Osteoblast (primary cell): ENCODE results near the gene RBM26. TPM values are rescaled to one million over a fixed set of nuclear protein-coding genes. Genes with fewer than 3 reads are reported as not detected.
A peak's percentile ranks its signal among the peaks of the same experiment; 100 is the strongest.

ENCODE experiments used
- DNase-seq: peaks from one replicate; pipeline ENCODE4 v3.0.0; 2011; ENCODE audit warnings: low spot score, mixed read lengths; ENCODE audit not compliant: insufficient read length; ENCODE audit errors: missing footprints
- H2AFZ ChIP-seq: 2 replicates; pipeline ENCODE4 v1.6.0; 2011; ENCODE audit warnings: mild to moderate bottlenecking, low read length
- H3K27ac ChIP-seq: 2 replicates; pipeline ENCODE4 v1.5.1; 2011; ENCODE audit warnings: mild to moderate bottlenecking, low read depth, low read length, moderate library complexity
- H3K27me3 ChIP-seq: 2 replicates; pipeline ENCODE4 v1.6.0; 2012; ENCODE audit warnings: mild to moderate bottlenecking, control low read depth, inconsistent platforms, low read length, moderate library complexity; ENCODE audit not compliant: insufficient read depth
- H3K36me3 ChIP-seq: 2 replicates; pipeline ENCODE4 v1.5.1; 2011; ENCODE audit warnings: mild to moderate bottlenecking, low read length, control low read depth, moderate library complexity; ENCODE audit not compliant: insufficient read depth
- H3K4me1 ChIP-seq: 2 replicates; pipeline ENCODE4 v1.5.1; 2011; ENCODE audit warnings: mild to moderate bottlenecking, low read length, control low read depth, moderate library complexity; ENCODE audit not compliant: insufficient read depth
- H3K4me2 ChIP-seq: 2 replicates; pipeline ENCODE4 v1.6.0; 2011; ENCODE audit warnings: mild to moderate bottlenecking, low read length; ENCODE audit not compliant: insufficient read depth
- H3K4me3 ChIP-seq: fragments of 200-600 bp; sonication (generic); 3 replicates; pipeline ENCODE4 v1.5.1; 2012; ENCODE audit warnings: mild to moderate bottlenecking, low read length, inconsistent platforms; ENCODE audit not compliant: insufficient read depth
- H3K79me2 ChIP-seq: 2 replicates; pipeline ENCODE4 v1.6.0; 2012; ENCODE audit warnings: mild to moderate bottlenecking, low read length, control low read depth, inconsistent platforms; ENCODE audit not compliant: insufficient read depth
- H3K9me3 ChIP-seq: 2 replicates; pipeline ENCODE4 v1.5.1; 2011; ENCODE audit warnings: low read depth, low read length, control low read depth
- H4K20me1 ChIP-seq: 2 replicates; pipeline ENCODE4 v1.6.0; 2012; ENCODE audit warnings: mild to moderate bottlenecking, low read length, control low read depth; ENCODE audit not compliant: insufficient read depth
- total RNA-seq: library from RNA; depleted of rRNA; stranded (reverse); fragments of >200 nt; gene quantifications from 2 replicates; pipeline ENCODE4 v1.2.3, GENCODE V29; 2012
- TF ChIP-seq, protein P1 (sequence below): IDR thresholded peaks from 2 replicates; pipeline ENCODE4 v1.5.1; 2011; ENCODE audit warnings: mild to moderate bottlenecking, low read depth, low read length, moderate library complexity; ENCODE audit errors: extremely low read depth

RBM26 gene
- total RNA-seq, 1 donor, result 35.5 TPM

DNA sequence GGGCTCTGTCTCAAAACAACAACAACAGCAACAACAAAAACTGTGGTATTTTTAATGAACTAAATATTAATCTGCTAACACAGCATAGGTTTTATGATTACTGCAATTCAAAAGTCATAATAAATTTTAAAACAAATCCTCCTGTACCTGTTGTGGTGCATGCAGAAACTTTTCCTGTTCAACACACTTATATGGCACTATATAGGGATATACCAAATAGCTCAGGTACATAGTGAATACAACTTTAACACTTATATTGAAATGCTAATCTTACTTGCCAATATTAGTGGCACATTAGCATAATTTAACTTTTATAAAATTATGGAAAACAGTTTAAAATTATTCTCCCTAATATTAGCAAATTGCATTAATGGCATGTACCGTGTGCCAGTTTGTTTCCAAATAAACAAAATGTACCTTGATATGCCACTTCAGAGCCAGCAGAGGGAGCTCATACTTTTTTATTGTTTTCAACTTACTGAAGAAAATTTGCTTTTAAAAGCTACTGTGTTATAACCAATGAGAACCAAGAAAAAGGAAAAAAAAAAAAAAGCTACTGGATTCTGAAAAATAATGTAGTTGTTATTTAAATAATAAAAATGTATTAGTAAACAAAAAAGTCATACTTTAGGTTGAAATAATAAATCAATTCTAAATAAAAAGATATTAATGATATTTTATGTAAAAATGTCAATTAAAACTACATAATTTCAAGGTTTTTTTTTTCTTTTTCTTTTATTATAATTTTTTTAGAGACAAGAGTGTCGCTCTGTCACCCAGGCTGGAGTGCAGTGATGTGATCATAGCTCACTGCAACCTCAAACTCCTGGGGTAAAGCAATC is 18.0 kb upstream of the RBM26 start:
- no peak for DNase-seq
- no peak overlapping the region for H3K4me2 ChIP-seq
- H3K4me3 ChIP-seq, result no peak overlapping the region
- no peaks in the 10 kb centered on the region for H3K79me2 ChIP-seq
- no peaks in the 10 kb centered on the region for H3K9me3 ChIP-seq
- no peaks in the 10 kb centered on the region for H3K36me3 ChIP-seq
- no peak overlapping the region for H2AFZ ChIP-seq
- H3K27me3 ChIP-seq, result no peaks in the 10 kb centered on the region
- TF ChIP-seq, protein P1, sequence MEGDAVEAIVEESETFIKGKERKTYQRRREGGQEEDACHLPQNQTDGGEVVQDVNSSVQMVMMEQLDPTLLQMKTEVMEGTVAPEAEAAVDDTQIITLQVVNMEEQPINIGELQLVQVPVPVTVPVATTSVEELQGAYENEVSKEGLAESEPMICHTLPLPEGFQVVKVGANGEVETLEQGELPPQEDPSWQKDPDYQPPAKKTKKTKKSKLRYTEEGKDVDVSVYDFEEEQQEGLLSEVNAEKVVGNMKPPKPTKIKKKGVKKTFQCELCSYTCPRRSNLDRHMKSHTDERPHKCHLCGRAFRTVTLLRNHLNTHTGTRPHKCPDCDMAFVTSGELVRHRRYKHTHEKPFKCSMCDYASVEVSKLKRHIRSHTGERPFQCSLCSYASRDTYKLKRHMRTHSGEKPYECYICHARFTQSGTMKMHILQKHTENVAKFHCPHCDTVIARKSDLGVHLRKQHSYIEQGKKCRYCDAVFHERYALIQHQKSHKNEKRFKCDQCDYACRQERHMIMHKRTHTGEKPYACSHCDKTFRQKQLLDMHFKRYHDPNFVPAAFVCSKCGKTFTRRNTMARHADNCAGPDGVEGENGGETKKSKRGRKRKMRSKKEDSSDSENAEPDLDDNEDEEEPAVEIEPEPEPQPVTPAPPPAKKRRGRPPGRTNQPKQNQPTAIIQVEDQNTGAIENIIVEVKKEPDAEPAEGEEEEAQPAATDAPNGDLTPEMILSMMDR, result peak; percentile 66
- no peaks in the 10 kb centered on the region for H3K4me1 ChIP-seq
- no peaks in the 10 kb centered on the region for H4K20me1 ChIP-seq
- H3K27ac ChIP-seq, result no peak overlapping the region

DNA sequence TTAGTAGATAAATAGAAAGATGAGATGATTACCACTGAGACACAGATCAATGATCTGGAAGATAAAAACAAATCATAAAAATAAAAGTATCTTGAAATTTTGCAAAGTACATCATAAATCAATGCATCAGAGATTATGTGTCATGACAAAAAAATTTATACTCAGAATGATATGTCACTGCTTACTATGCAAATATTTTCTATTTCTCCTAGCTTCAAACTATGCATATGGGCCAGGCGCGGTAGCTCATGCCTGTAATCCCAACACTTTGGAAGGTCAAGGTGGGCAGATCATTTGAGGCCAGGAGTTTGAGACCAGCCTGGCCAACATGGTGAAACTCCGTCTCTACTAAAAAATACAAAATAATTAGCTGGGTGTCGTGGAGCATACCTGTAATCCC is 17.3 kb upstream of the RBM26 start:
- DNase-seq, result no peak

DNA sequence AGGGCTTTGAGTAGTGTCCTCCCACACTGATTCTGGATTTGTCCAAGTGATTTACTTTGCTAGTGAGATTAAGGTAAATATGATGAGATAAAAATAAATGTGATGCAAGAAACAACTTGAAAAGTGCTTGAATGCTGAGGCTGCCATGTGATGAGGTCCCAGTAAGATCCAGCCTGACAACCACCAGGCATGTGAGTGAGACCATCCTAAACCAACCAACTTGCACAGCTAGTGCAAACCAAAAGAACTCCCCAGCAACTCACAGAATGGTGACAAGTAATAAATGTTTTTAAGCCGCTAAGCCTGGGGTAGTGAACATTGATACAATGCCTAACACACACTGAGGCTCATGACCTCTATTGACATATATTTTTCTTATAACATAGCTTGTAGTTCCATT is 13.3 kb upstream of the RBM26 start:
- no peak overlapping the region for H3K4me2 ChIP-seq
- TF ChIP-seq, protein P1, result no peak
- no peak for DNase-seq
- H3K9me3 ChIP-seq, result no peaks in the 10 kb centered on the region
- no peaks in the 10 kb centered on the region for H3K4me1 ChIP-seq
- no peaks in the 10 kb centered on the region for H3K27me3 ChIP-seq
- no peaks in the 10 kb centered on the region for H3K79me2 ChIP-seq
- no peak overlapping the region for H3K27ac ChIP-seq
- H3K36me3 ChIP-seq, result no peaks in the 10 kb centered on the region
- H3K4me3 ChIP-seq, result no peak overlapping the region
- H4K20me1 ChIP-seq, result no peaks in the 10 kb centered on the region
- H2AFZ ChIP-seq, result no peak overlapping the region

More for the DNA sequence above, 17.3 kb upstream of the RBM26 start:
- Histone ChIP-seq H3K27ac (no peak overlapping the region), H3K4me1 (no peaks in the 10 kb centered on the region), H3K79me2 (no peaks in the 10 kb centered on the region), H3K9me3 (no peaks in the 10 kb centered on the region), H3K36me3 (no peaks in the 10 kb centered on the region), H4K20me1 (no peaks in the 10 kb centered on the region), H3K27me3 (no peaks in the 10 kb centered on the region), H3K4me3 (no peak overlapping the region), H3K4me2 (no peak overlapping the region), H2AFZ (no peak overlapping the region)
- TF ChIP-seq, protein P1, result no peak

DNA sequence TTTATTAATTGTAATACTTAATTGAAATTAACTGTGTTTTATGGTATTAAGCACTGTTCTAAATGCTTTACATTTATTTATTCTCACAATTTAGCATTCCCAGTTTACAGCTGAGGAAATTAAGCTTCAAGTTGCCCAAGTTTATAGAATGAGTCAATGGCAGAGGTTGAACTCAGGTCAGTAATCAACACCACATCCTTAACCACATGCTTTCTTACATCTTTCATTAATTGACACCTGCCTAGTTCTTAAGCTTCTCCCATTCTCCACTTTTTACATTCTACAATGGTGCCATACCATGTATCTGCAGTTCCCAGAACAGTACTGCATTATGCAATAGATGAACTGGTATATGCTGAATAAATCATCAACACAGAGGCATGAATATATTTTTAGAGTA is 11.7 kb upstream of the RBM26 start:
- Histone ChIP-seq H2AFZ (no peak overlapping the region), H3K27ac (no peak overlapping the region), H3K4me1 (no peaks in the 10 kb centered on the region), H4K20me1 (no peaks in the 10 kb centered on the region), H3K9me3 (no peaks in the 10 kb centered on the region), H3K79me2 (no peaks in the 10 kb centered on the region), H3K27me3 (no peaks in the 10 kb centered on the region), H3K36me3 (no peaks in the 10 kb centered on the region), H3K4me2 (no peak overlapping the region), H3K4me3 (no peak overlapping the region)
- DNase-seq, result no peak
- TF ChIP-seq, protein P1, result no peak
